GM19099 (cell line): Measurements from ENCODE around the gene NMT1.
A peak's percentile ranks its signal among the peaks of the same experiment; 100 is the strongest.

ENCODE experiments used
- POLR2A ChIP-seq: IDR thresholded peaks from 3 replicates; pipeline ENCODE4 v1.6.1; 2011; ENCODE audit warnings: low read depth; ENCODE audit not compliant: insufficient read length; ENCODE audit errors: extremely low read depth

Gene NMT1

DNA sequence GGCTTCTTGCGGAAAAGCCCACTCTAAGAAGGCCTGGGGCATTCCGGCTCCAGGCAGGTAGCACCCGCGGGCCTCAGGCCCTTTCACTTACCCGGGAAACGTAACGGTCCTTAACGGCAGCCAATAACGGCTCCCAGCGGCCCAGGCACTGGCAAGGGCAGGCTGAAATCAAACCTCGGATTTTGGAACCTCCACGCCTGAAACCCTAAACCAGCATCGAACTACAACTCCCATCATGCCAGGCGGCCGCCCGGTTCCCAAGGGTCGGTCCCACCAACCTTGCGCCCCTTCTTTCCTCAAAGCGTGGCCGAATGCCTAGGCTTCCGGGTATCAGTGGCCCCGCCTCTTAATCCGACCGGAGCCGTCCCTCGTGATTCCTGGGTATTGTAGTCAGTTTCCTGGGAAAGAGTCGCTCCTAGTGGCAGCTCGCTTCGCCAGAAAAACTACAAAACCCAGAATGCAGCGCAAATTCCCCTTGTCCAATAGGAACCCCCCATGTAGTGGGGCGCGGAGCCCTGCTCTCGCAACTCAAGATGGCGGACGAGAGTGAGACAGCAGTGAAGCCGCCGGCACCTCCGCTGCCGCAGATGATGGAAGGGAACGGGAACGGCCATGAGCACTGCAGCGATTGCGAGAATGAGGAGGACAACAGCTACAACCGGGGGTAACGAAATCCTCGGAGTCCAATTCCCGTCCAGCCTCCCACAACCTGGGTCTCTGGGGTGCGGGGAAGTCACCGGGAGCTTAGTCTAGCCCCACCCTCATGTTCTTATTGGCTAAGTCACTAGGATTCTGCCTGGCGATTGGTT is at the start of gene NMT1:
NMT1 (plus strand) TSS at position 521 of the 809 bp plus-strand sequence; CDS start at position 534, 13 bp downstream.
- peak; percentile 93 for TF ChIP-seq POLR2A

DNA sequence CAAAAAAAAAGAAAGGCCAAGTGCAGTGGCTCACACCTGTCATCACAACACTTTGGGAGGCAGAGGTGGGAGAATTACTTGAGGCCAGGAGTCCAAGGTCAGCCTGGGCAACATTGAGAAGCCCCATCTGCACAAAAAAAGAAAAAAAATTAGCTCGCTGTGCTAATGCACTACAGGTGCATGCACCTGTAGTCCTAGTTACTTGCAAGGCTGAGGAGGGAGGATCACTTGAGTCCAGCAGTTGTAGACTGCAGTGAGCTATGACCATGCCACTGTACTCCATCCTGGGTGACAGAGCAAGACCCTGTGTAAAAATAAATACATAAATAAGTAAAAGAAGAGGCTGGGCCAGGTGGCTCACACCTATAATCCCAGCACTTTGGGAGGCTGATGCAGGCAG is 49.4 kb upstream of the NMT1 start:
- no peak for TF ChIP-seq POLR2A

DNA sequence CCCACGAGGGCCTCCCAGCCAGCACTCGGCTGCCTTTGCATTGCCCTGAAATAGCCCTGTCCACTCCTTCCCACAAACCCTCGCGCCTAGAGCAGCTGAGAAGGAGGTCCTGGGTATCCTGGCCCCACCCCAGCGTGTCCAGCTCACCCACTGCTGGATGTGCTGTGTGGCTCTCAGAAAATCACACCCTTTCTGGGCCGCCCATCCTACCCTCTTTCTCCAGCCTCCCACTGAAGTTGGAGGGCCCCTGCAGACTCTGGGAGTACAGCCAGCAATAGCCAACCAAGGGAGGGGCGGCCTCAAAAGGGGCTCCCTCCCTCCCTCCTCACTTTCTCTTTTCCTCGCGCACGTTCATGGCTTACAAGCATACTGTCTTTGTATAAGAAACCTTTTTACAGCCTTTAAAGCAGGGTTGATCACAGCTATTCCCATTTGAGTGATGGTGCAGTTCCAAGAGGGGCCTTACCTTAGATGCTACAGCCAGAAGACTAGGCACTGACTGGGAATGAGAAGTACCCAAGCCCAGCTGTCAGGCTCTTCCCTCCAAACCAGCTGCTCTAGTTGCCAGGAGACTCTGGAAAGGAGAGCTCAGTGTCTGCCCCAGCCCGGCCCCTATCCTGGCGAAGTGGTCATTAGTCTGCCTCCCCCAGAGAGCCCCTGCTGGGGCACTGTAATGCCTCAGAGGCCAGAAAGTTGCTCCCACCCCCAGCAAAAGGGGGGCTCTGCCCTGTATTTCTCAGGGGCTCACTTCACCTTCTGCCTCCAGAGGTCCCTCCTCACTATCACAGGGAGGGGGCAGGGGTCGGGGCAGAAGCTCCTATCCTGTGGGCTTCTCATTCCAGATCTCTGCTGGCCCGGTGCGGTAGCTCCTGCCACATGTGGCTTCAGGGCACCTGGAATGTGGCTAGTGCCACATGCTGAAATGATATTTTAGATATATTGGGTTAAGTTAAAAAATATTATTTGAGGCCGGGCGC is 47.8 kb upstream of the NMT1 start:
- no peak for TF ChIP-seq POLR2A

DNA sequence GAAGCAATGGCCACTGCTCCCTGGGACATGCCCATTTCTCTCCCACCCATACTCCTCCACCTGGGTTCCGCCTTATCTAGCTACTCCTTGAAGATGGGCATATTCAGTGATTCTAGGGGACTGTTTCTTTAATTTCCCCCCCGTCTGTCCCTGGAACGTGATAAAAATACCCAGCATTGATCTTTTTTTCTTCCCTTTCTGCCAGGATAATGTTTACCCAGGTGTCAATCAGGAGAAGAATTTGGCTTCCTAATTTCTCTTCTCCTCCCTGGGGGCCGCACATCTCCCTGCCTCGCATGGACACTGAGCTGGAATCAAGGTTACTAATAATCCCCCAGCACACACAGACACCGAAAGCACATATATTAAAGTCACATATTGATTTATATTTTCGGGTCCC is 44.9 kb upstream of the NMT1 start:
- TF ChIP-seq POLR2A, result no peak

DNA sequence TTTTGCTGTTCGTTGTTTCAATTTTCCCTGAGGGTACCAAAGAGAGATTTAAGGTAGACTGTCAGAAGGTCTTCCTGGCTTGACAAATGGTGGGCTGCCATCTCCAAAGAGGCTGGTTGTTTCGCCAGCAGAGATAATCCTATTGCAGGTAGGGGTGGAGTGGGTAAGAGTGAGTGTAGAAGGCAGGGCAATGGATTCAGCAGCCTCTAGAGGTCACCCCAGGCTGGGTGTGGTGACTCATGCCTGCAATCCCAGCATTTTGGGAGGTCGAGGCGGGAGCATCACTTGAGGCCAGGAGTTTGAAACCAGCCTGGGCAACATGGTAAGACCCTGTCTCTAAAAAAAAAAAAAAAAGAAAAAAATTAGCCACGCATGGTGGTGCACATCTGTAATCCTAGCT is 44.3 kb upstream of the NMT1 start:
- TF ChIP-seq POLR2A, result no peak

DNA sequence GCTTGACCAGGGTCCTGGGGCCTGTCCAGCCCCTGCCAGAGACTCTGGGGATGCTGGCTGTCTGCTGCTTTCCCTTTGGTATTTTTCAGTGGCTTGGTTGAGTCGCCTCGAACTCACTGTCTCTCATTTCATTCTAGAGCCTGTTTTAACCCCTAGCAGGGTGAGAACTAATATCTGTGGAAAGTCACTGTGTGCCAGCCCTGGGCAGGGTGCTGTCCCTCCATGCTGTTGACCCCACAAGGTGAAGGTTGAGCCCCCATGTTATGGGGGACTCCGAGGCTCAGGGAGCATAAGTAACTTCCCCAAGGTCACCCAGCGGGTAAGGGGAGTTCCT is 42.6 kb upstream of the NMT1 start:
- TF ChIP-seq POLR2A, result no peak

DNA sequence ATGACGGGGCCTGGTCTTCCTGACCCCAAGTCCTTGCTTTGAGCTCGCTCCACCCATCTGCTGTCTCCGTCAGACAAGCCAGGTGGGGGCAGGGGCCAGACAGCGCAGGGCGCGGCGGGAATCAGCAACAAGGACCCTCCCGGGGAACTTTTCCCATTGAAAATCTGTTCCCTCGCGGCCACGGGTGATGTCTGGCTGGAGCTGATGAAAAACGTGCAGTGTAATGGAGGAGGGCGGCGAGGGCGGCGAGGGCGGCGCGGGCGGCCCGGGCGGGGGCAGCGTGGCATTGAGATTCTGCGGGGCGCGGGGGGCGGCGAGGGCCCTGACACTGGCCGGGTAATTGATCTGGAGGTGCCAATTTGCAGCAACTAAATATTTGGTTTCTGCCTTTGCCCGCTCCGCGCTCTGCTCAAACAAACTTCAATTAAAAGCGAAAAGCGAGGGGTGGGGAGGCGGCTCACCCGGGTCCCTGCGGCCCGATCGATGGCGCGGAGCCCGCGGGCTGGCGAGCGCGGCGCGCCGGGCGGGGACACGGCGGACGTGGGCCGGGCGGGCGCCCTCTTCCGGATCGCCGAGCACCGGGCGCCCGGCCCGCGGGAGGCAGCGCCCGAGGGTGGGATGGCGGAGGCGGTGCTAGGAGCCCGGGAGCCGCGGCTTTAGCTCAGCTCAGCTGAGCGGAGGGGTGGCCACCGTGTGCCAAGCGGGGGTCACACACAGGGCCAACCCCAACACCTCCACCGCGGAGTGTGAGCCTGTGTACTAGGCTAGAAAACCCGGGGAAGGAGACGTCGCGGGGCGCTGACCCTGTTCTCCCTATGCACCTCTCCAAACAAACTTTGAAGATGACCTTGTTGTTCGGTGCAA is 42.0 kb upstream of the NMT1 start:
- TF ChIP-seq POLR2A, result no peak

DNA sequence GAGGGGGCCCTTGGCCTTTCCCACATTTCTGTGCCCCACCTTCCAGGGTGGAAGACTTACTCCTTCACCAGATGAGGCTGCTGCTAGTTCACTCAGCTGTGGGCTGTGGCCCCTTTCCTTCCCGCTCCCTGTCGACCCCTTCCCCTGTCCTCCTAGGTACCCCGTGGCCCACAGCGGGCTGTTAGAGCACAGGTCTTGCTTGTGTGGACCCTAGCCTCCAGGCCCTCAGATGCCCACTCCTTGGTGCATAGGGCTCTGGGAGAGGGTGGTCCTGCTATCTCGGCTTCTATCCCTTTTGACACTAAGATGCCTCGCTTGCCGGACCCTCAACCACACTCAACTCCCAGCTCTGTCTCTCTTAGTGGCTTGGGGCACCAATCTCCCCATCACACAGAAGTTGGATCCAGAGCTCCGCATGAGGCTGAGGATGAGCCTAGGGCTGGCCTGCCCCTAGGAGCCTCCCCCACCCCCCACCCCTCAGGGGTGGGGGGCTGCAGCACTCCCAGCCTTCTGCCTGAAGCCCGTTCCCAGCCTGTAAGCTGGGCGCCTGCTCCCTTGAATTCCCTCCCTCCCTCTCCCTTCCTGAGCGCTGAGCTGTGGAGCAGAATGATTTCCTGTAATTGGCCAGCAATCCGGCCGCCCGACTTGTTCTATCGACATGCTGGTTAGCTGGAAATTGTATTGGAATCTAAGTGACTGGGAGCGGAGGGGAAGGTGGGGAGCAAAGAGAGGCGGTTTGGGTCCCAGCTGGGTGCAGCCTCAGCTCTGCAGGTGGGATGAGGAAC is 40.6 kb upstream of the NMT1 start:
- no peak for TF ChIP-seq POLR2A

DNA sequence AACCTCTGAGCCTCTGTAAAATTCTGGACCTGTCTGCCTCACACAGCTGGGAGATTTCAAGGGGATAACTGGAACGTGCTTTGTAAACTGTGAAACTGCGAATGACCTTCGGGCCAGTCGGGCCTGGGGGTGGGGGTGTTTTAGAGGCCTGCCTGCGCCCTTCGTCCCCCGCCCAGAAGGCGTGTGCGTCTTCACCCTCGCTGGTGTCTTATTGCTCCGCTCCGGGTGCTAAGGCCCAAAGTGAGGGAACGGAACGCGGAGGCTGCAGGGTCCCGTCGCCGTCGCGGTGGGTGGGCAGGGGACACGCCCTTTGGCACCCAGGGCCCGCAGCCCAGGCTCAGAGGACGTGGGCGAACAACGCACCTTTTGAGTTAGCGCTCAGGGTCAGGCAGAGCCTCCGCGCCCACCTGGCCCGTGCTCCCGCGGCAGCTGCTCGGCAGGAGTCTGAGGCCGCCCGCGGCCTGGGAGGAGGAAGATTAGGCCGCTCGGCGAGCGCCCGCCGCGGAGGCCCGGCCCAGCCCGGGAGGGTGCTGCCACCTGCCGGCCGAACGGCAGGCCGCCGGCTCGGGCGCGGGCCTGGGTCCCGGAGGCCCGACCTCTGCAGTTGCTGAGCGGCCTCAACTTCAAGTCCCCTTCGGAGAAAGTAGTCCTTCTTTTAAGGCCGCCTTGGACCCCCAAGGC is 39.4 kb upstream of the NMT1 start:
- TF ChIP-seq POLR2A, result no peak

DNA sequence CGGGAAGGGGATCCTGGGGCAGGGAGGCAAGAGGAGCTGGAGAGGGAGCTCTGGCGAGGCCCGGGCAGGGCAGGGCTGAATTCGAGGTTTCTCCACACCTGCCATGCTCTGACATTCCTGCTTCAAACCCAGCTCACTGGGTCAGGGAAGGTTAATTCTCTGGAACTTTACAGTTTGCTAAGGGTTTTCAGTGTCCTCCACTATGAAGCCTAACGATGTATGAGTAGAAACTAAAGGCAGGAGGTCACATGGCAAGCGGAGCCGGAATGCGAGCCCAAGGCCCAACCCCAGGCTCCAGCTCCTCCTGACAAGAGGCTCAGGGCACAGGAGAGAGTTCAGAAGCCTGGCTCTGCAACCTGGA is 38.8 kb upstream of the NMT1 start:
- no peak for TF ChIP-seq POLR2A

DNA sequence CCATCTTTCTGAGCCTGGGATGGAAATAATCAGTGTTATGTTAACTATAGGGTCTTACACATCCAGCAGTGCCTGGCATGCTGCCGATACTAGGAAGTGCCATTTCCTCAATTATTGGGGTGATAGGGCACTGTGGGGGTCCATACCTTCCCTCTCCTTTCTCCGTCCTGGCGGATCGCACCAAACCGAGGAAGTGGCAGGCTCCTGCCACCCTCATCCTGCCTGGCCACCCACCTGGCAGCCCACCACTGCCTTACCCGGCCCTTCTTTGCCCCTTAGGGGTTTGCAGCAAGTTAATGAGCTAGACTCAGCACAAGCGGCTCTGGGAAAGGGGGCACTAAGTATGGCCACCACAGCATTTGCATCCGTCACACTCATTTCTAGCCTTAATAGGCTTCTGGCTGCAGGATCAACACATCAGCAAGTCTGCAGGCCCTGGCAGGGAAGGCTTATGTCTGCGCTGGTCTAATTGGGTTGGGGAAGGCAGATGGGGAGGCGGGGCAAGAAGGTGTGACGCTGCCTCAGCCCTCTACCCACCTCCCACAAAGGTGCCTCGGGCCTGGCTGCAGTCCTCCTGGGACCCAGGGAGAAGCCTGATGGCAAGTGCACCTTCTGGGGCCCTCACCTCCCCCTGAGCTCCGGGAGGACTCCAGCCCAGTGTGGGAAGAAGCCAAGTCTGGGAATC is 38.3 kb upstream of the NMT1 start:
- no peak for TF ChIP-seq POLR2A

DNA sequence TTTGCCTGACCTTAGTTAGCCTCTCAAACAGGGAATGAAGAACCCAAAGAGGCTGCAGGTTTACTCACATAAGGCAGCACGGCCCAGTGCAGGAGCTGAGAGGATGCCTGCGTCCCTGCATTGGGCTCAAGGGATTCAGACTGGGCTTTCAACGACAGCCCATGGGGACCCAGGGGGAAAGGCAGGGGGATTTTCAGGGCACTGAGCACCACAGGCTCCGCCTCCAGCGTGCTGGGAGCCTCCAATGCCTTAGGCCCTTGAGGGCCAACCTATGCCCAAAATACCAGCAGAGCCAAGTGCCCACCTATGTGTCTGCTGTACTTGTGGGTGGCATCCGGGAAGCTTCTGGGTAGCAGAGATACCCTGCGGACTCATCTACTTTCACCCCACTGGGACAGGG is 32.0 kb upstream of the NMT1 start:
- TF ChIP-seq POLR2A, result no peak

DNA sequence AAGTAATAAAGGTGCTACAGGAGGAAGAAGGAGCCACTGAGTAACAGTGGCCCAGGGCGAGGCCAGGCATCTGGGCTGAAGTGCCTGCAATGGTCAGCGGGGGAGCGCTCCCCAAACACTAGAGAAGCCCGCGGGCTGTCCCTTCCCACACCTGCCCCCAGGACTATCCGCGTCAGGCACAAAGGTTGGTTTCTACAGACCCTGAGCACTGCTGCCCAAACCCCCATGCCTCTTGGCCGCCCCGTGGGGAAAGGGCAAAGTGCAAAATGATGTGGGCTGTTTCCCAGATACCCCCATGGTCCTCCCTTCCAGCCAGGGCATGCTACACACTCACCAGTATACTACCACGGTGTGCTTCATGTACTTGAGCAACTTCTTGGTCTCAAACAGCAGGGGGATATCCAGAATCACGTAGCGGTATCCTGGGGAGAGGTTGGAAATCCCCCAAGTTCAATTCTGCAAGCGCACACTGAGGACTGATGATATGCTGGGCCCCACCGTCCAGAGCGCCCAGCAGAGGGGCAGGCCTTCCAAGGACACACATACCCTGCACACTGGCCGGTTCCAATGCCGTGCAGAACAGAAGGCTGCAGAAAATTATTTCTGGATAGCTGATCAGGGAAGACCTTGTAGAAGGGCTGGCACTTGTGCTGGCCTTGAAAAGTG is 31.2 kb upstream of the NMT1 start:
- TF ChIP-seq POLR2A, result no peak

DNA sequence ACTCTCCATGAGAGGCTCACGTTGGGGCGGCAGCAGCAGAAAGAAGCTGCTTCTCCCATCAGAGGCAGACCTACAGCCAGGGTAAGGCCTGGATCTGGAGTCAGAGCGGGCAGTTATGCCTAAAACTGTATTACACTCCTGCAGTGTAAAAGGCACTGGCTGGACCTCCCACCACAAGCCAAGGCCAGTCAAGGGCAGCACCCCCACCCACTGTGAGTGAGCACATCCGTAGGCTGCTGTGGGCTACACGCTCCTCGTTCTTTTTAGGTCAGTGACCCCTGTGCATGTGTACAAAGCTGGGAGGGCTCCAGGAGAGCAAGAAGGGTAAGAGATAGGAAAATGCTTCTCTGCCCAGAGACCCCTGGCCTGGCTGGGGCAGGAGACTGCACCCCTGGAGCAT is 30.4 kb upstream of the NMT1 start:
- no peak for TF ChIP-seq POLR2A
